HG03558 (cell line): ENCODE data around the gene RAB18.
"Not testable (repeated sequence)": the region's sequence is repeated elsewhere in the genome, so short reads cannot be mapped to it uniquely, and the experiment has no call there.

ENCODE experiments used
- ATAC-seq: cut with Tn5 transposase; IDR thresholded peaks from one replicate; pipeline ENCODE4 v1.9.1; 2021; ENCODE audit warnings: moderate number of reproducible peaks; ENCODE audit not compliant: unreplicated experiment; ENCODE audit errors: extremely low read depth

Gene RAB18

DNA sequence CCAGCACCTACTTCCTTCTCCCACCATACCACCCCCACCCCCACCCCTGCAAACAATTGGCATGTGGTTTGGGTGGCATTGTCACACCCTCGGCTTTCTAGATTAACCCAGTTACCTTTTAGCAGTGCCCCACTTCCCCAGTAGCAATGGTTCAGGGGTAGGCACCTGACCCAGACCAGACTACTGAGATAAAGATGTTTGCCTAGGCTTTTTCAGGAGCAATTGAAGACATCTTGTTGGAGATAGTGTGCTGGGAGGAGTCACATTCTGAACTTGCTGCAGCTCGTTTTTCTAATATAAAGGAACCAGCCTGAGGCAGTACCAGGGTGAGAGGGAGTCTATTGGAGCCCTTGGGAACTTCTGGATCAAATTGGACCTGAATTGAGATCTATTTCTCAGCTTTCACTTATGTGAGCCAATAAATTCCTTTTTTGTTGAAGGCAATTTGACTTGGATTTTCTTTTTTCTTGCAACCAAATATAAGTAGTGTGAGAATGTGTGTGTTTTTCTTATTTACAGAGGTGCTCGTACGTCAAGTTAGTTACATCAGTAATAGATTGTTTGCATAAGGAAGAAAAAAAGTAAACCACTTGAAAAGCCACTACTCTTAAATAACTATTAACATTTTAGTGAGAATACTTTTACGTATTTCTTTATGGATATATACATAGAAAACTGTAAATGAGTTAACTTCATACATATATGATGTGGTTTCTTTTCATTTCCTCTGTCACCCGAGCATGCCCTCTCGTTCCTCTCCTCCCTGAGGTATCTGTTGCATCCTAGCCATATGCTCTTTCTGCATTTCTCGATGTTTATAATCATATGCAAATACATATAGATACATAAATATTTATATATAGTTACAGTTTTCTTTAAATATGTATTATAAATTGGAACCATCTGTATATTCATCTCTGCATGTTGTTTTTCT lies 38.0 kb downstream of the RAB18 start:
- ATAC-seq: no peak

DNA sequence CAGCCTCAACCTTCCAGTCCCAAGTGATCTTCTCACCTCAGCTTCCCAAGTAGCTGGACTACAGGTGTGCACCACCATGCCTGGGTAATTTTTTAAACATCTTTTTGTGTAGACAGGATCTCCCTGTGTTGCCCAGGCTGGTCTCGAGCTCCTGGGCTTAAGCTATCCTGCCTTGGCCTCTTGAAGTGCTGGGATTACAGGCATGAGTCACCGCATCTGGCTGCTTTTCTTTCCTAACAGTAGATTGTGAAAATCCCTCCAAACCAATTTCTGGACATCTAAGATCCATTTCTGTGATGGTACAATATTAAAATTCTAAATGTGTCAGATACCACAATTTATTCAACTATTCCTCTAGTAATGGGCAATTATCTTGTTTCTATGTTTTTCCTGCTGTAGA lies 38.7 kb downstream of the RAB18 start:
- ATAC-seq: no peak

DNA sequence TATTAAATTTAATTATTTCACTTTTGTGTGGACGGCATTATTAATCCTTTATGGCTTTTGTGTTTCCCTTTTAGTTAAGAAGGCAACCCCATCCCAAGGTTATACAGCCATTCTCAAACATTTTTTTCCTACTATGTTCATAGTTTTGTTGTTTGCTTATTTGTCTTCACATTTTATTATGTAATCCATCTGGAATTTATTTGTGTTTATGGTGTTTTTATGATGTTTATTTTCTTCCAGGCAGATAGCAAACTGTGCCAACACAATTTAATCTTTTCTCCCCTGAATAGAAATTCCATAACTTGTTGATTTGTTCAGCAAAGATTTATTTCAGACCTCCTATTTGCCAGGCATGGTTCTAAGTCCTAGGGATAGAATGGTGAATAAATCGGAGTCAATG lies 42.9 kb downstream of the RAB18 start:
- ATAC-seq: no peak

DNA sequence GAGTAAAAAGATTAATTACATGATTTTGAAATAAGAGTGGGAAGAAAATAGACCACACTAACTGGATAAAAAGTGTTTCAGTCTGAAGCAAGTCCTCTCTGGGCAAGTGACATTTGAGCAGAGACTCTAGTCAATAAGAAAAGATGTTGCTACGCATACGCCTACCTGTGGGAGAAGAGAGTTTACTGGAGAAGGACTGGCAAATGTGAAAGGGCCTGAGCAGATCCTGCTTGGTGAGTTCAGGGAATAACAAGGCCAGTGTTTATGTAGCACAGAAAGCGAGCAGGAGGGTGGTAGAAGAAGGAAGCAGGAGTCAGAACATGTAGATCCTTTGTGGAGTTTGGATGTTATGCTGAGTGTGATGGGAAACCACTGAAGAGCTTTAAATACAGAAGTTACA lies 43.4 kb downstream of the RAB18 start:
- no peak for ATAC-seq

DNA sequence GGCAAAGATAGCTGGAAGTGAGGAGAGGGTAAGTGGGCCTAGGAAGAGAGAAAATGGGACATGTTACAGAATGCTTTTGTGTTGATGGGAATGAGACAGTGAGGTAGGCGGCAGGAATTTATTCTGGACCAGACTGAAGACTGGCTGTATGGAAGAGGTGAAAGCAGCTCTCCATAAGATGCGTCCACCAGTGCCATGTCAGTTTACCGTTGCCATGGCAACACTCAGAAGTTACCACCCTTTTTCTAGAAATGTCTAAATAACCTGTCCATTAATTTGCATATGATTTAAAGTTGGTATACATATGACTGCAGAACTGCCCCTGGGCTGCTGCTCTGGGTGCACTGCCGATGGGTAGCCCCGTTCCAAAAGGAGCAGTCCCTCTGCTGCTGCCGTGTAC lies 46.7 kb downstream of the RAB18 start:
- ATAC-seq: no peak

DNA sequence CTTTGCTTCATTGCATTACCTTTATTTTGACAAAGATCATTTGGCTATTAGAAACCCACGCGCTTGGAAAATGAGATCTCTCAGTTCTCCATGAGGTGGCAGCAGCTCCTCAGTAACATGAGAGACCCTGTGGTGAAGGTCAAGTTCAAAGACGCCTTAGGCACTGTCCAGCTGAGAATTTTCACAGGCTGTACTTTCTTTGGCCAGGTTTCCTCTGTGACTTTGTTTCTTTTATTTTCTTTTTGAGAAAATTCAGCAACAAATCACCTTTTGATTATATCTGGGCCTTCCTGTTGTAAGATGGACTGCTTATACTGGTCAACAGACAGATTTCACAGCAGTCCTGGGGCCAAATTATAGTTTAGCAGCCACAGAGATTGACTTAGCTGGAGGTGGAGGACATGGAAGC lies 54.5 kb downstream of the RAB18 start:
- no peak for ATAC-seq

DNA sequence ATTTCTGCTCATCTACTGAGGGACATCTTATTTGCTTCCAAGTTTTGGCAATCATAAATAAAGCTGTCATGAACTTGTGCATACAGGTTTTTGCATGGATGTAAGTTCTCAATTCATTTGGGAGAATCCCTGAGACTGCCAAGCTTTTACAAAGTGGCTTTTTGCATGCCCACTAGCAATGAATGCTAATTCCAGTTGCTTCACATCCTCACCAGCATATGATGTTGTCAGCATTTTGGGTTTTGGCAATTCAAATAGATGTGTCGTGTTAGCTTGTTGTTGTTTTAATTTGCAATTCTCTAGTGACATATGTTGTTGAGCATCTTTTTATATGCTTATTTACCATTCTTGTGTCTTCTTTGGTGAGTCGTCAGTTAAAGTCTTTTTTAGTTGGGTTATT lies 57.2 kb downstream of the RAB18 start:
- no peak for ATAC-seq

DNA sequence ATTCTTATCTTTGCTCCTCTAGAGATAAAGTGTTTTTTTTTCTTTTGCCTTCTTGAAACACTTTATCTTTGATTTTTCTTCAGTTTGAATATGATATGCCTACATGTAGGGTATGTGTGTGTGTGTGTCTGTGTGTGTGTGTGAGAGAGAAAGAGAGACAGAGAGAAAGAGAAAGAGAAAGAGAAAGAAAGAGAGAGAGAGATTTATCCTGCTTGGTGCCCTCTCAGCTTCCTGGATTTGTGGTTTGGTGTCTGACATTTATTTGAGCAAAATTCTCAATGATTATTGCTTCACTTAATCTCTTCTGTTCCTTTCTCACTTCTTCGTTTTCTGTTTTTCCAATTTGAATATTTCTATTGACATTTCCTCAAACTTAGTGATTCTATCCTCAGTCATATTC lies 60.3 kb downstream of the RAB18 start:
- ATAC-seq: no peak

DNA sequence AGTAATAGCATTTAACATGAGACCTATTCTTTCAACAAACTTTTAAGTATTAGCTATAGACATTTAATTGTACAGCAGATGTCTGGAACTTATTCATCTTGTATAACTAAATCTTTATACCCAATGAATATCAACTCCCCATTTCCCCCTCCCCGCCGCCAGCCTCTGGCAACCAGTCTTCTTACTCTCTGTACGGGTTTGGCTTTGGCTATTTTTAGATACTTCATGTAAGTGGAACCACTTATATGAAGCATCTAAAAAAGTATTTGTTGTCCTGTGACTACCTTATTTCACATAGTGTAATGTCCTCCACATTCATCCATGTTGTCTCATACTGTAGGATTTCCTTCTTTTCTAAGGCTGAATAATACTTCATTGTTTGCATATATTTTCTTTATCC lies 60.8 kb downstream of the RAB18 start:
- ATAC-seq: no peak

DNA sequence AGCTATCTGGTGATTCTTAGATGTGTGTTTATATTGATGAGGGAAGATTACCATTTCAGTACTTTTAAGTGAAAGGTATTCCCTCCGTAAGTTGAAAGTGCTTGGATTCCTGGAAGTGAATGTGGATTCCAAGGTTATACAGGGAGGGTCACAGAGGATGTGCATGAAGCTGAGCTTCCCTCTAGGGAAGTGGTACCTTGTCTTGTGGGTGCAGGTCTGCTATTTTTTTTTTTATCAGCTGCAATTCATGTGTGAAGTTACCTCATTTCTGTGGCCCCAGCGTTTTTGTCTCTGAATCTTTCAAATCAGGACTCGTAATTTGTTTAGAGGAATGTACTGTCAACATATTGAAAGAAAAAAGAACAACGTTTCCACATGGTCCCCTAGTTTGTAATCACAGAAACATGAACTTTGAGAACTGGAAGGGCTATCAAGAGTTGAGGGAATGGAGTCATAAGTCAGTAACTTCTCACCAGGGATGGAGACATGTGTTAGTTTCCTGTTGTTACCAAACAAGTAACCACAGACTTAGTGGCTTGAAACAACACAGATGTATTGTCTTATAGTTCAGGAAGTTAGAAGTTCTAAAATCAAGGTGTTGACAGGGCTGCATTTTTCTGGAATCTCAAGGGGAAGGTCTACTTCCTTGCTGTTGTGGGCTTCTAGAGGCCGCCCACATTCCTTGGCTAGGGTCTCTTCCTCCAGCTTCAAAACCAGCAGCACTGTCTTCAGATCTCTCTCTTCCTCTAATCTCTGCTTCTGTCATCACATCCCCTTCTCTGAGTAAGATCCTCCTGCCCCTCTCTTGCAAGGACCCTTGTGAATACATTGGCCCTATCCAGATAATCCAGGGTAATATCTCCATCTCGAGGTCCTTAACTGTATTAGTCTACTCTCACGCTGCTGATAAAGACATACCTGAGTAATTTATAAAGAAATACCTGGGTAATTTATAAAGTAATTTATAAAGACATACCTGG lies 64.4 kb downstream of the RAB18 start:
- no peak for ATAC-seq

DNA sequence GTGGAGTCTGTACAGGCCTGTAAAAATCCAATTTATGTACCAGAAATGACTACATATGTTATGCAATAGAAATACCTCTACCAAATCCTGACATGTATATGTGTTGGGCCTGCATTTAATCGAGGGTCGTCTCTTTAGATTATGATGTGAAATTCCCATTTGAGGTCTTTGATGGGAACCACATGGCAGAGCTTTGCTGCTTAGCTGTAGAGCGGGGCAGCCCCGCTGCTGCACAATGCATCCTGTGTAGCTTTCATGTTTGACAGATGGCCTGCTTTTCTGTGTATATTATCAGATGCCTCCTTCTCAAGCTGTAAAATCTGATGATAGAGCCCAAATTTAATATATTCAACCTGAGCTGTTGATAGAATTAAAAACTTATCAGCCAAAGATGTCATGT lies 65.8 kb downstream of the RAB18 start:
- no peak for ATAC-seq

DNA sequence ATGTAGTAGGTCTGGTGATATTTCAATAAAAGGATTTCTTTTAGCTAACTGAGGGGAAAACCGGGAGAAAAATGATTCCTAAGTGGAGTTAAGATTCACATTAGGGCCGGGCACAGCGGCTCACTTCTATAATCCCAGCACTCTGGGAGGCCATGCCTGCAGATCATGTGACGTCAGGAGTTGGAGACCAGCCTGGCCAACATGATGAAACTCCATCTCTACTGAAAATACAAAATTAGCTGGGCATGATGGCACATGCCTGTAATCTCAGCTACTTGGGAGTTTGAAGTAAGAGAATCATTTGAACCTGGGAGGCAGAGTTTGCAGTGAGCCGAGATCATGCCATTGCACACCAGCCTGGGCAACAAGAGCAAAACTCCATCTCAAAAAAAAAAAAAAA lies 72.9 kb downstream of the RAB18 start:
- not testable (repeated sequence) for ATAC-seq

DNA sequence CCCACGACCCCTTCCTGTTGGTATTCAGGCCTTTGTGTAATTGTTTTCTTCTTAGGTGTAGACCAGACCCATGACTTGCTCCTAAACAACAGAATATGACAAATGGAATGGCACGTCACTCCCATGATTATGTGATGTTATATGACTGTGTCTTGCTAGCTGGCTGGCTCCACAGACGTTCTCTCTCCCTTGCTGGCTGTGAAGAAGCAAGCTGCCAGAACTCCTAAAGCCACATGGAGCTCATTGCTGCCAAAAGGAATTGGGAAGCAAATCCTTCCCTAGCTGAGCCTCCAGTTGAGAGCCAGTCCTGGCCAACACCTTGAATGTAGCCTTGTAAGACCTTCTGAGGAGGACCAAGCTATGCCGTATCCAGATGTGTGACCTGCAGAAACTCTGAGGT lies 74.2 kb downstream of the RAB18 start:
- ATAC-seq: no peak

DNA sequence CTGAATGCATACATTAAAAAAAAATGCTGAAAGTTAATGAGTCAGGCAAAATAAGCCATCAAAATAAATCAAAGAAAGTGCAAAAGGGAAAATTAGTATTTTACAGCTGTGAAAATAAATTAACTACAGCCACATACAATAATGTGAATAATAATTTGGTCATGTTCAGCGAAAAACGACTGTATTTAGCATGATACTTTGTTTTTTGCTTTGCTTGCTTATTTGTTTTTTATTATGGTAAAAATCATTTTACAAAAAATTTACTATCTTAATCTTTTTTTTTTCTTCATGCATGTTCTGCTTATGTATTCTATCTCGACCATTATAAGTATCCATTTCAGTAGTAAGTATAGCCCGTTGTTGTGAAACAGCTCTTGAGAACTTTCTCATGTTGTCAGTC lies 77.1 kb downstream of the RAB18 start:
- ATAC-seq: no peak

DNA sequence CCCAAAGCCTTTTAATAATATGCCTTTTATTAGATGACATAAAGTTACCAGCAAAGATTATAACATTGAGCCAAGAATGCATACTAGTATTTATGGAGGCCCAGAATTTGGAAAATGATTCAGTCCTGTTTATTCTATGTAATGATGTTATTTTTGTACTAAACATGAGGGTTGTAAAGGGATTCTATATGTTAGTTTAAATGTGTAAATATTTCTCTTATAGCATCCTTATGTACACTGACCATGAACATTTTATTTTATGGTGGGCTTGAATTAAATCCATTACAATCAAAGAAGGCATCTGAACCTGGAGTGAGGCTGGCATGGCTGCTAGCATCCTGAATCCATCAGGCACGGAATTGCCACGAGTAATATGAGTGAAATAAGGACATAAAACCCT lies 80.2 kb downstream of the RAB18 start:
- ATAC-seq: no peak
